Endothelial cell of umbilical vein (primary cell): Measurements from ENCODE around the gene PABPC1L. TPM values are rescaled to one million over a fixed set of nuclear protein-coding genes. Genes with fewer than 3 reads are reported as not detected.

ENCODE experiments used
- BruUV-seq: library from RNA; stranded (reverse); fragments of 400-500 nt; replicated peaks from 2 replicates; lab custom pipeline; 2021; lab: Mats Ljungman, UMichigan
- CTCF ChIA-PET: fragments of 300-600, 350-600 bp; sonication (Branson Sonifier 250); formaldehyde crosslinking; loops from one replicate; lab custom pipeline; 2021; ENCODE audit warnings: antibody characterized with exemption, inconsistent platforms; lab: Charles Lee
- POLR2A ChIA-PET: fragments of 300-600, 350-600 bp; sonication (Branson Sonifier 250); formaldehyde crosslinking; loops from one replicate; lab custom pipeline; 2021; ENCODE audit warnings: antibody characterized with exemption, inconsistent platforms; lab: Charles Lee
- DNase-seq: peaks from one replicate; pipeline ENCODE4 v3.0.0-alpha.2; 2011; ENCODE audit warnings: low read depth, low spot score
- FAIRE-seq: peaks from 2 replicates; lab custom pipeline; 2011; peaks lifted over from hg19 to GRCh38; lab: Jason Lieb, UNC
- H2AFZ ChIP-seq: 2 replicates; pipeline ENCODE4 v1.6.0; 2012; ENCODE audit warnings: low read depth, low read length, control low read depth, inconsistent platforms
- H3K27ac ChIP-seq: 2 replicates; pipeline ENCODE4 v1.5.1; 2011; ENCODE audit warnings: low read depth, mild to moderate bottlenecking, control low read depth, low read length, moderate library complexity; ENCODE audit not compliant: insufficient read depth
- H3K27me3 ChIP-seq, 2 experiments: 2 replicates each; pipeline versions ENCODE4 v1.6.0 to v1.6.1; 2011; ENCODE audit warnings: low read length in 2 of 2, mixed read lengths in 1 of 2; ENCODE audit not compliant: control insufficient read depth in 2 of 2, insufficient read depth in 2 of 2
- H3K36me3 ChIP-seq, 2 experiments: 2 replicates in 1 of 2; 3 replicates in 1 of 2; pipeline ENCODE4 v1.5.1; 2011; ENCODE audit warnings: low read length in 2 of 2, mild to moderate bottlenecking in 1 of 2, moderate library complexity in 1 of 2; ENCODE audit not compliant: control insufficient read depth in 2 of 2, insufficient read depth in 2 of 2; ENCODE audit errors: extremely low read depth in 1 of 2
- H3K4me1 ChIP-seq: 3 replicates; pipeline ENCODE4 v1.5.1; 2011; ENCODE audit warnings: mild to moderate bottlenecking, low read length; ENCODE audit not compliant: control insufficient read depth, insufficient read depth; ENCODE audit errors: extremely low read depth
- H3K4me2 ChIP-seq: 2 replicates; pipeline ENCODE4 v1.6.1; 2011; ENCODE audit warnings: low read length, control low read depth, mixed read lengths; ENCODE audit not compliant: insufficient read depth
- H3K4me3 ChIP-seq, 3 experiments: fragments of 200-600 bp in 1 of 3; sonication (generic), shearing (Covaris generic) in 1 of 3; replicated peaks in 1 of 3; 2 replicates each; pipeline ENCODE4 v1.5.1; 2011 to 2016; ENCODE audit warnings: control low read depth in 3 of 3, low read length in 3 of 3, mild to moderate bottlenecking in 2 of 3, inconsistent platforms in 1 of 3, low read depth in 1 of 3, moderate library complexity in 1 of 3; ENCODE audit not compliant: insufficient read depth in 1 of 3
- H3K79me2 ChIP-seq: 2 replicates; pipeline ENCODE4 v1.6.0; 2012; ENCODE audit warnings: low read length, inconsistent platforms; ENCODE audit not compliant: control insufficient read depth, insufficient read depth
- H3K9ac ChIP-seq: replicated peaks from 2 replicates; pipeline ENCODE3; 2011; ENCODE audit warnings: low read length, control low read depth; ENCODE audit not compliant: insufficient read depth; ENCODE audit errors: extremely low read depth
- H3K9me1 ChIP-seq: replicated peaks from 3 replicates; pipeline ENCODE4 v1.6.0; 2011; ENCODE audit warnings: mild to moderate bottlenecking, low read length; ENCODE audit not compliant: control insufficient read depth, insufficient read depth; ENCODE audit errors: extremely low read depth
- H3K9me3 ChIP-seq: replicated peaks from 2 replicates; pipeline ENCODE4 v1.5.1; 2012; ENCODE audit warnings: low read length, inconsistent platforms; ENCODE audit not compliant: control insufficient read depth, insufficient read depth
- H4K20me1 ChIP-seq: replicated peaks from 2 replicates; pipeline ENCODE3; 2011; ENCODE audit warnings: mild to moderate bottlenecking, low read length; ENCODE audit not compliant: control insufficient read depth, insufficient read depth; ENCODE audit errors: extremely low read depth
- EZH2 ChIP-seq: IDR thresholded peaks from 2 replicates; pipeline ENCODE4 v1.6.1; 2012; ENCODE audit warnings: borderline replicate concordance, low read depth, mild to moderate bottlenecking, moderate library complexity, low read length, inconsistent platforms; ENCODE audit not compliant: severe bottlenecking
- FOS ChIP-seq: IDR thresholded peaks from 2 replicates; pipeline ENCODE4 v1.6.1; 2011; ENCODE audit warnings: mild to moderate bottlenecking, low read length, moderate library complexity, borderline replicate concordance; ENCODE audit not compliant: insufficient read depth
- GATA2 ChIP-seq: IDR thresholded peaks from 2 replicates; pipeline ENCODE4 v1.7.0; 2011; ENCODE audit warnings: low read depth, mild to moderate bottlenecking, moderate library complexity, mixed read lengths, low read length; ENCODE audit not compliant: insufficient read length, insufficient read depth
- JUN ChIP-seq: IDR thresholded peaks from 2 replicates; pipeline ENCODE4 v1.6.1; 2011; ENCODE audit warnings: borderline replicate concordance, low read depth; ENCODE audit not compliant: insufficient read length, insufficient read depth
- MAX ChIP-seq: IDR thresholded peaks from 2 replicates; pipeline ENCODE4 v1.6.1; 2011; ENCODE audit not compliant: insufficient read depth, insufficient read length
- MYC ChIP-seq: IDR thresholded peaks from one replicate; pipeline ENCODE4 v1.6.1; 2011; ENCODE audit warnings: mild to moderate bottlenecking, low read depth, low read length
- POLR2A ChIP-seq: IDR thresholded peaks from 2 replicates; pipeline ENCODE4 v1.6.1; 2012; ENCODE audit warnings: low read depth, mild to moderate bottlenecking, control low read depth, low read length
- POLR2AphosphoS5 ChIP-seq: IDR thresholded peaks from 2 replicates; pipeline ENCODE4 v1.6.1; 2012; ENCODE audit warnings: low read depth, mild to moderate bottlenecking, control low read depth, low read length, moderate library complexity; ENCODE audit not compliant: insufficient read depth
- dilution Hi-C: fragments of 300-500 bp; cut with MboI; formaldehyde crosslinking; loops from one replicate; pipeline ENCODE4 v1.15.0; 2019; ENCODE audit warnings: low sequenced_read_pairs; ENCODE audit not compliant: extremely low pct_ligation_motif_present
- intact Hi-C: fragments of 100-400 bp; cut with micrococcal nuclease; formaldehyde crosslinking; loops from one replicate; pipeline ENCODE4 v1.10.0; 2022
- polyA plus RNA-seq, 4 experiments: library from polyadenylated mRNA; depleted of rRNA in 3 of 4; stranded (reverse) in 3 of 4; unstranded in 1 of 4; fragments of >200 nt; gene quantifications; 2 replicates each; pipeline versions ENCODE4 v1.2.1 to v1.2.3, GENCODE V29; 2011 to 2012; ENCODE audit warnings: missing spikeins in 1 of 4
- total RNA-seq: library from RNA; stranded (reverse); gene quantifications from 2 replicates; pipeline ENCODE4 v1.2.3, GENCODE V29; 2021
- TF ChIP-seq, protein P1 (sequence below), 2 donors: IDR thresholded peaks; 1 replicate in 1 of 2; 2 replicates in 1 of 2; pipeline ENCODE4 v1.5.1; 2011; ENCODE audit warnings: low read length in 2 of 2, mild to moderate bottlenecking in 2 of 2, moderate library complexity in 2 of 2, control low read depth in 1 of 2, inconsistent platforms in 1 of 2, low read depth in 1 of 2; ENCODE audit not compliant: insufficient read depth in 1 of 2; ENCODE audit errors: extremely low read depth in 1 of 2

PABPC1L gene
- total and polyA plus RNA-seq, 2 donors (not counting 3 experiments of a cell fraction or from before 2014, with no cell fraction given) = 7.8 to 12.6 TPM

- Histone ChIP-seq H3K9ac (no peak overlapping the region), H3K9me1 (no peaks in the 10 kb centered on the region), H3K9me3 (no peaks in the 10 kb centered on the region), H3K27ac (no peak overlapping the region), H3K4me3 (no peak overlapping the region), H3K79me2 (peaks cover 2% of the 10 kb centered on the region), H2AFZ (no peak overlapping the region), H4K20me1 (no peaks in the 10 kb centered on the region), H3K4me1 (no peaks in the 10 kb centered on the region), H3K27me3 (no peaks in the 10 kb centered on the region), H3K36me3 (peaks cover 21 to 40% of the 10 kb centered on the region in 2 experiments), H3K4me2 (no peak overlapping the region)
- dilution Hi-C loops (no loop called here), intact Hi-C loops (no loop called here)
- FAIRE-seq (no peak), DNase-seq (no peak)
- TF ChIP-seq EZH2 = no peak
- TF ChIP-seq MYC = no peak
- no peak for TF ChIP-seq POLR2AphosphoS5
- TF ChIP-seq, protein P1, sequence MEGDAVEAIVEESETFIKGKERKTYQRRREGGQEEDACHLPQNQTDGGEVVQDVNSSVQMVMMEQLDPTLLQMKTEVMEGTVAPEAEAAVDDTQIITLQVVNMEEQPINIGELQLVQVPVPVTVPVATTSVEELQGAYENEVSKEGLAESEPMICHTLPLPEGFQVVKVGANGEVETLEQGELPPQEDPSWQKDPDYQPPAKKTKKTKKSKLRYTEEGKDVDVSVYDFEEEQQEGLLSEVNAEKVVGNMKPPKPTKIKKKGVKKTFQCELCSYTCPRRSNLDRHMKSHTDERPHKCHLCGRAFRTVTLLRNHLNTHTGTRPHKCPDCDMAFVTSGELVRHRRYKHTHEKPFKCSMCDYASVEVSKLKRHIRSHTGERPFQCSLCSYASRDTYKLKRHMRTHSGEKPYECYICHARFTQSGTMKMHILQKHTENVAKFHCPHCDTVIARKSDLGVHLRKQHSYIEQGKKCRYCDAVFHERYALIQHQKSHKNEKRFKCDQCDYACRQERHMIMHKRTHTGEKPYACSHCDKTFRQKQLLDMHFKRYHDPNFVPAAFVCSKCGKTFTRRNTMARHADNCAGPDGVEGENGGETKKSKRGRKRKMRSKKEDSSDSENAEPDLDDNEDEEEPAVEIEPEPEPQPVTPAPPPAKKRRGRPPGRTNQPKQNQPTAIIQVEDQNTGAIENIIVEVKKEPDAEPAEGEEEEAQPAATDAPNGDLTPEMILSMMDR (IDR thresholded peaks at IDR 0.05; ENCODE audit: extremely low read depth in 1 of 2, insufficient read depth in 1 of 2, low read depth in 1 of 2, low read length in 2 of 2) = no peak
- TF ChIP-seq FOS = no peak
- TF ChIP-seq POLR2A = no peak
- no peak for TF ChIP-seq GATA2
- TF ChIP-seq JUN = no peak
- TF ChIP-seq MAX = no peak
- POLR2A ChIA-PET = no interaction called here
- BruUV-seq = no TSS peak
- CTCF ChIA-PET = no interaction called here
Observed at GRCh38 chr20:44945261-44945660, 35.4 kb downstream of the PABPC1L start.
